KMS-11 (cell line): Measurements from ENCODE around the gene XRCC5.

Experiments
- H2AFZ ChIP-seq: fragments of 200-600 bp; sonication (generic); 2 replicates; pipeline ENCODE4 v1.6.1; 2016; ENCODE audit warnings: antibody characterized with exemption, mixed run types, low read depth
- H3K27ac ChIP-seq: fragments of 200-600 bp; sonication (generic); 2 replicates; pipeline ENCODE4 v1.6.1; 2016; ENCODE audit warnings: mild to moderate bottlenecking, mixed run types
- H3K27me3 ChIP-seq: fragments of 200-600 bp; sonication (generic); 2 replicates; pipeline ENCODE4 v1.6.1; 2017; ENCODE audit warnings: mild to moderate bottlenecking, low read depth, mixed run types, moderate library complexity; ENCODE audit not compliant: insufficient read depth
- H3K36me3 ChIP-seq: fragments of 200-600 bp; sonication (generic); 2 replicates; pipeline ENCODE4 v1.6.1; 2017; ENCODE audit warnings: mild to moderate bottlenecking, mixed run types; ENCODE audit not compliant: insufficient read depth
- H3K4me1 ChIP-seq: fragments of 200-600 bp; sonication (generic); 2 replicates; pipeline ENCODE4 v1.6.1; 2016; ENCODE audit warnings: mild to moderate bottlenecking, low read depth, mixed run types; ENCODE audit not compliant: poor library complexity, severe bottlenecking
- H3K4me2 ChIP-seq: fragments of 200-600 bp; sonication (generic); 2 replicates; pipeline ENCODE4 v1.7.0; 2016; ENCODE audit warnings: mild to moderate bottlenecking, mixed run types
- H3K4me3 ChIP-seq: fragments of 200-600 bp; sonication (generic); IDR thresholded peaks from 2 replicates; pipeline ENCODE4 v1.6.1; 2017; ENCODE audit warnings: low read depth, low read length, mixed read lengths; ENCODE audit not compliant: insufficient read depth
- H3K79me2 ChIP-seq: fragments of 200-600 bp; sonication (generic); 2 replicates; pipeline ENCODE4 v1.6.1; 2016; ENCODE audit warnings: low read depth, mixed run types; ENCODE audit not compliant: insufficient read depth
- H3K9ac ChIP-seq: fragments of 200-600 bp; sonication (generic); 2 replicates; pipeline ENCODE4 v1.6.1; 2016; ENCODE audit warnings: mild to moderate bottlenecking, mixed run types
- H4K20me1 ChIP-seq: fragments of 200-600 bp; sonication (generic); 2 replicates; pipeline ENCODE4 v1.6.1; 2016; ENCODE audit warnings: mild to moderate bottlenecking, mixed run types; ENCODE audit not compliant: insufficient read depth
- TF ChIP-seq, protein P1 (sequence below): fragments of 200-600 bp; sonication (generic); conservative IDR thresholded peaks from 2 replicates; pipeline ENCODE4 v1.6.1; 2017; ENCODE audit warnings: low read depth, mild to moderate bottlenecking, antibody characterized with exemption, low read length, moderate library complexity, mixed read lengths

Gene XRCC5

DNA sequence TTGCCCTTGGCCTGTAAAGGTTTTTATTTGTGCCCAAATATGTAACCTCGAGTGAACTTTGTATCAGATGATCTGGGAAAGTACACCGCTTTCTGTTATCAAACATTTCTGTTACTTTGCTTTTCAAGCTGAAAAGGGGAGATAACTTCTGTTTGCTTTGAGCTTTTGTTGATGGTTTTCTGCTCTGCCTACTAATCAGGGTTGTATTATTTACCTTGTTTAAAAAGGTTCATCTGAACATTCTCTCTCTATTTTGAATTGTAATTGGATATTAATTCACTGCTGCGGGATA is 79.4 kb downstream of the XRCC5 start:
- Histone ChIP-seq H3K9ac (no peak overlapping the region), H2AFZ (no peak overlapping the region), H3K27me3 (no peaks in the 10 kb centered on the region), H3K4me3 (no peak overlapping the region), H3K36me3 (peaks cover 13% of the 10 kb centered on the region; the same call in 1 of the 2 replicates), H3K4me2 (no peak overlapping the region), H4K20me1 (0 out of 2 replicates have a peak, but pooled peaks cover 7% of the 10 kb centered on the region), H3K27ac (no peak overlapping the region), H3K79me2 (peaks cover 65% of the 10 kb centered on the region; the same call in 1 of the 2 replicates), H3K4me1 (peaks cover 25% of the 10 kb centered on the region)
- TF ChIP-seq, protein P1, sequence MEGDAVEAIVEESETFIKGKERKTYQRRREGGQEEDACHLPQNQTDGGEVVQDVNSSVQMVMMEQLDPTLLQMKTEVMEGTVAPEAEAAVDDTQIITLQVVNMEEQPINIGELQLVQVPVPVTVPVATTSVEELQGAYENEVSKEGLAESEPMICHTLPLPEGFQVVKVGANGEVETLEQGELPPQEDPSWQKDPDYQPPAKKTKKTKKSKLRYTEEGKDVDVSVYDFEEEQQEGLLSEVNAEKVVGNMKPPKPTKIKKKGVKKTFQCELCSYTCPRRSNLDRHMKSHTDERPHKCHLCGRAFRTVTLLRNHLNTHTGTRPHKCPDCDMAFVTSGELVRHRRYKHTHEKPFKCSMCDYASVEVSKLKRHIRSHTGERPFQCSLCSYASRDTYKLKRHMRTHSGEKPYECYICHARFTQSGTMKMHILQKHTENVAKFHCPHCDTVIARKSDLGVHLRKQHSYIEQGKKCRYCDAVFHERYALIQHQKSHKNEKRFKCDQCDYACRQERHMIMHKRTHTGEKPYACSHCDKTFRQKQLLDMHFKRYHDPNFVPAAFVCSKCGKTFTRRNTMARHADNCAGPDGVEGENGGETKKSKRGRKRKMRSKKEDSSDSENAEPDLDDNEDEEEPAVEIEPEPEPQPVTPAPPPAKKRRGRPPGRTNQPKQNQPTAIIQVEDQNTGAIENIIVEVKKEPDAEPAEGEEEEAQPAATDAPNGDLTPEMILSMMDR = no peak

DNA sequence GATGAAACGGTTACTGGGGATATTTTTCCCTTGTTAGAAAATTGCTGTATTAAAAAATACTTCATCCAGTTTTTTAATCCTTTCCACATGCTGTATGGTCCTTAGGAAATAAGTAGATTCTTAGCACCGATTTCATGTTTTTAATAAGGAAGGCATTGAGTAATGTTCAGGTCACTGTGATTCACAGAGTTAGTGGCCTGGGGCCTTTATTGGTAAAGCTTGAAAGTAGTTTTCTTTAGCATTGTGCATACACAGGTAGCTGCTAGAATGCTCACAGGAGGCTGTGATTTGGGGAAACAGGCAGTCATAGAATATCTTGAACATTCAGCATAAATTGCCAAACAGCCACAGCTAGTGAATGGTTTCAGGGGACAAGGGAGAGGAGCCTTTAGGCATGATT is 79.8 kb downstream of the XRCC5 start:
- Histone ChIP-seq H3K9ac (no peak overlapping the region), H3K27ac (no peak overlapping the region), H3K4me1 (peaks cover 29% of the 10 kb centered on the region), H3K4me3 (no peak overlapping the region), H3K36me3 (peaks cover 13% of the 10 kb centered on the region; the same call in 1 of the 2 replicates), H3K79me2 (peaks cover 62% of the 10 kb centered on the region; the same call in 1 of the 2 replicates), H4K20me1 (0 out of 2 replicates have a peak, but pooled peaks cover 7% of the 10 kb centered on the region), H3K4me2 (no peak overlapping the region), H2AFZ (no peak overlapping the region), H3K27me3 (no peaks in the 10 kb centered on the region)
- TF ChIP-seq, protein P1 = no peak

DNA sequence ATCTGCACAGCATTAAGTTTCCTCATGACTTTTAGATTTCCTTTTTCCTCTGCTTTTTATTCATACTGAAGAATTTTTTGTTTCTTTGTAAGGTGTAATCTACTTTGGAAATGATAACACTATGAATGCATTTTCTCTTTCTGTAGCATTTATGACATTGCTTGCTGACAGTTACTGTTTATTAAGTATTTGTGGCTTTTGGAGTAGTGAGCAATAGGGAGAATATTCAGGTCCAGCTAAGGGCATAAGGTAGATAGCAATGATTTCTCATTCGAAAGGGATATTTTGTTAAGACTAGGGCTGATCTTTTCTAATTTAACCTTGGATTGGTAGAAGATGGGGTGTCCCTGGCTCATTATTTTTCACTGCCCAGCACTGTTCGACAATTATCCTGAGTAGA is 80.3 kb downstream of the XRCC5 start:
- 0 out of 2 replicates have a peak, but pooled peaks cover 7% of the 10 kb centered on the region for H4K20me1 ChIP-seq
- H2AFZ ChIP-seq = no peak overlapping the region
- H3K36me3 ChIP-seq = peaks cover 14% of the 10 kb centered on the region; the same call in 1 of the 2 replicates
- H3K27ac ChIP-seq = no peak overlapping the region
- no peak overlapping the region for H3K9ac ChIP-seq
- H3K4me1 ChIP-seq = peaks cover 31% of the 10 kb centered on the region
- peaks cover 59% of the 10 kb centered on the region; the same call in 1 of the 2 replicates for H3K79me2 ChIP-seq
- TF ChIP-seq, protein P1 = no peak
- H3K4me3 ChIP-seq = no peak overlapping the region
- H3K4me2 ChIP-seq = no peak overlapping the region
- H3K27me3 ChIP-seq = no peaks in the 10 kb centered on the region

DNA sequence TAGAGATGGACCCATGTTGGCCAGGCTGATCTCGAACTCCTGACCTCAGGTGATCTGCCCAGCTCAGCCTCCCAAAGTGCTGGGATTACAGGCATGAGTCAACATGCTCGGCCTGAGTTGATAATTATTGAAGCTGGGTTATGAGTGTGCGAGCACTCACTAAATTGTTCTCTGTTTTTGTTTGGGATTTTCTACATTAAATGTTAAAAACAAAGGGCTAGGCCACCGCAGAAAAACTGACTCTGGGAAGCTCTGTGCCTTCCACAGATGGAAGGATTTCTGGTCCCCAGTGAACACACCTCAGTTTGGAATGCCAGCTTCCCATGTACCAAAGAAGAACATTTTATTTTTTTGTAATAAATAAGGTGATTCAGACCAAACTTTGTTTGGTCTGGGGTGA is 83.0 kb downstream of the XRCC5 start:
- peaks cover 14% of the 10 kb centered on the region; the same call in 1 of the 2 replicates for H3K36me3 ChIP-seq
- 0 out of 2 replicates have a peak, but pooled peaks cover 7% of the 10 kb centered on the region for H4K20me1 ChIP-seq
- no peak overlapping the region for H3K4me3 ChIP-seq
- peaks cover 21% of the 10 kb centered on the region for H3K4me1 ChIP-seq
- H3K4me2 ChIP-seq = no peak overlapping the region
- TF ChIP-seq, protein P1 = no peak
- peaks cover 32% of the 10 kb centered on the region; the same call in 1 of the 2 replicates for H3K79me2 ChIP-seq
- no peak overlapping the region for H2AFZ ChIP-seq
- H3K27ac ChIP-seq = no peak overlapping the region
- H3K27me3 ChIP-seq = no peaks in the 10 kb centered on the region
- H3K9ac ChIP-seq = no peak overlapping the region
